ENCODE measurements around the gene AKAP11.

- TF ChIP-seq, protein P1, sequence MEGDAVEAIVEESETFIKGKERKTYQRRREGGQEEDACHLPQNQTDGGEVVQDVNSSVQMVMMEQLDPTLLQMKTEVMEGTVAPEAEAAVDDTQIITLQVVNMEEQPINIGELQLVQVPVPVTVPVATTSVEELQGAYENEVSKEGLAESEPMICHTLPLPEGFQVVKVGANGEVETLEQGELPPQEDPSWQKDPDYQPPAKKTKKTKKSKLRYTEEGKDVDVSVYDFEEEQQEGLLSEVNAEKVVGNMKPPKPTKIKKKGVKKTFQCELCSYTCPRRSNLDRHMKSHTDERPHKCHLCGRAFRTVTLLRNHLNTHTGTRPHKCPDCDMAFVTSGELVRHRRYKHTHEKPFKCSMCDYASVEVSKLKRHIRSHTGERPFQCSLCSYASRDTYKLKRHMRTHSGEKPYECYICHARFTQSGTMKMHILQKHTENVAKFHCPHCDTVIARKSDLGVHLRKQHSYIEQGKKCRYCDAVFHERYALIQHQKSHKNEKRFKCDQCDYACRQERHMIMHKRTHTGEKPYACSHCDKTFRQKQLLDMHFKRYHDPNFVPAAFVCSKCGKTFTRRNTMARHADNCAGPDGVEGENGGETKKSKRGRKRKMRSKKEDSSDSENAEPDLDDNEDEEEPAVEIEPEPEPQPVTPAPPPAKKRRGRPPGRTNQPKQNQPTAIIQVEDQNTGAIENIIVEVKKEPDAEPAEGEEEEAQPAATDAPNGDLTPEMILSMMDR (IDR thresholded peaks at IDR 0.05) = no peak
- no peak for TF ChIP-seq POLR2A (IDR thresholded peaks at IDR 0.05)
Measured at GRCh38 chr13:42274386-42275097, 2.6 kb downstream of the AKAP11 start.
